HG02798 (cell line): ENCODE data around the gene PXK.

Experiments
- ATAC-seq: cut with Tn5 transposase; IDR thresholded peaks from one replicate; pipeline ENCODE4 v1.9.1; 2021; ENCODE audit warnings: mild to moderate bottlenecking; ENCODE audit not compliant: unreplicated experiment, poor library complexity

The PXK gene

GRCh38 chr3:58345457-58345856, 12.8 kb downstream of the PXK start:
- no peak for ATAC-seq

- no peak for ATAC-seq
Observed at GRCh38 chr3:58346368-58346767, 13.7 kb downstream of the PXK start.

- no peak for ATAC-seq
Observed at GRCh38 chr3:58347984-58348383, 15.3 kb downstream of the PXK start.

- peak; percentile 77 for ATAC-seq
Observed at GRCh38 chr3:58349792-58350626, 17.3 kb downstream of the PXK start.

GRCh38 chr3:58350627-58351013, 17.9 kb downstream of the PXK start:
- no peak for ATAC-seq

- ATAC-seq, result peak; percentile 21
Observed at GRCh38 chr3:58351920-58352319, 19.2 kb downstream of the PXK start.

- no peak for ATAC-seq
Observed at GRCh38 chr3:58352626-58353025, 19.9 kb downstream of the PXK start.

GRCh38 chr3:58353722-58354553, 21.2 kb downstream of the PXK start:
- no peak for ATAC-seq

- ATAC-seq, result peak; percentile 62
Observed at GRCh38 chr3:58355179-58355578, 22.5 kb downstream of the PXK start.

GRCh38 chr3:58356054-58356453, 23.4 kb downstream of the PXK start:
- ATAC-seq, result no peak

GRCh38 chr3:58357402-58357801, 24.7 kb downstream of the PXK start:
- no peak for ATAC-seq

GRCh38 chr3:58358092-58358491, 25.4 kb downstream of the PXK start:
- ATAC-seq, result no peak

GRCh38 chr3:58358808-58359207, 26.1 kb downstream of the PXK start:
- no peak for ATAC-seq

GRCh38 chr3:58359621-58360020, 26.9 kb downstream of the PXK start:
- ATAC-seq, result no peak

- no peak for ATAC-seq
Observed at GRCh38 chr3:58361866-58362265, 29.2 kb downstream of the PXK start.

GRCh38 chr3:58366699-58367098, 34.0 kb downstream of the PXK start:
- no peak for ATAC-seq

GRCh38 chr3:58369038-58369437, 36.3 kb downstream of the PXK start:
- no peak for ATAC-seq

GRCh38 chr3:58369876-58370275, 37.2 kb downstream of the PXK start:
- ATAC-seq, result no peak

GRCh38 chr3:58370407-58370806, 37.7 kb downstream of the PXK start:
- no peak for ATAC-seq

- ATAC-seq, result no peak
Observed at GRCh38 chr3:58371754-58372153, 39.1 kb downstream of the PXK start.

- no peak for ATAC-seq
Observed at GRCh38 chr3:58375254-58375653, 42.6 kb downstream of the PXK start.

GRCh38 chr3:58377168-58377567, 44.5 kb downstream of the PXK start:
- ATAC-seq, result no peak
